ENCODE data around the gene PDPK1.
A peak's percentile ranks its signal among the peaks of the same experiment; 100 is the strongest.
"Not testable (repeated sequence)": the region's sequence is repeated elsewhere in the genome, so short reads cannot be mapped to it uniquely, and the experiment has no call there.

Gene PDPK1

GRCh38 chr16:2540912-2541311 is 3.1 kb downstream of the PDPK1 start:
- not testable (repeated sequence) for DNase-seq (ENCODE audit: low spot score)

GRCh38 chr16:2541409-2541808 is 3.6 kb downstream of the PDPK1 start:
- DNase-seq (ENCODE audit: low spot score), result not testable (repeated sequence)

GRCh38 chr16:2543771-2544170 is 6.0 kb downstream of the PDPK1 start:
- DNase-seq (ENCODE audit: low spot score), result not testable (repeated sequence)

DNA sequence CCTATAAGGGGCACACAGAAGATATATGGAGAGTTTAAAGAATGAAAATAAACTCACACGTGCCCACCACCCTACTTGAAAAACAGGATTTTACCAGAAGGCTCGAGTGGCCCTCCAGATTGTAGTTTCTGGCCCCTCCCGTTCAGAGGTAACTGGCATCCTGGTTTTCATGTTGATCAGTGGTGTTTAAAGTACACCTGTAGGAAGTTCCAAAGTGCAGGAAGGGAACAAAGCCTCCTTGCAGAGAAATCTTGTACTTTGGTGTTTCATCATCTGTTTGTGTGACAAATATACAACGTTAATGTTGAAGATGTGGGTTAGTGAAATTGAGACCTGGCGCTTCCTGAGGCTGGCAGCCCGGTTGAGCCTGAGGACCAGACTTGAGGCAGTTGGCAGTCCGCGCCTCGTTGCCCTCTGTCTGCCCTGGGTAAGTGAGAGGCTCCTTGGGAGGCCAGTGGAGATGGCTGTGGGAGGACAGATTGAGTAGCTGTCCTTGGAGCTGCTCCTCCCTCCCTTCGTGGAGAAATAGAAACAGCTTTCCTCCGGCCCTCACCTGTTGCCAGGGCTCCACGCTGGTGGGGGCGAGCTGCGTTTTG is 12.6 kb downstream of the PDPK1 start:
- not testable (repeated sequence) for DNase-seq (ENCODE audit: low spot score)

DNA sequence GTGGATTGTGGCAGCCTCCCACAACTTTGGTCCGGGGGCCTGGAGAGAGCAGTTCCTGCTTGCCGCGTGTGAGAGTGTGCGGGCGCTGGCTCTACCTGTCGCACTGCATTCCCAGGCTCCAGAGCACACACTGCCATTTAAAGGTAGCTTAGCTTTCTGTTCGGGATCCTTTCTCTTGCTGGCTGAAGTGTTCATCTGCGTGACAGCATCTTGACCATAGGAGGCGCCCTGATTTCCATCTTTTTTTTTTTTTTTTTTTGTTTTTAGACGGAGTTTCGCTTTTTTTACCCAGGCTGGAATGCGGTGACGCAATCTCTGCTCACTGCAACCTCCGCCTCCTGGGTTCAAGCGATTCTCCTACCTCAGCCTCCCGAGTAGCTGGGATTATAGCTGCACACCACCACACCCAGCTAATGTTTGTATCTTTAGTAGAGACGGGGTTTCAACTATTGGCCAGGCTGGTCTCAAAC is 13.6 kb downstream of the PDPK1 start:
- not testable (repeated sequence) for DNase-seq (ENCODE audit: low spot score)

- not testable (repeated sequence) for DNase-seq (ENCODE audit: low spot score)
Observed at GRCh38 chr16:2554709-2555425, 17.0 kb downstream of the PDPK1 start.

- not testable (repeated sequence) for DNase-seq (ENCODE audit: low spot score)
Observed at GRCh38 chr16:2557150-2557549, 19.3 kb downstream of the PDPK1 start.

DNA sequence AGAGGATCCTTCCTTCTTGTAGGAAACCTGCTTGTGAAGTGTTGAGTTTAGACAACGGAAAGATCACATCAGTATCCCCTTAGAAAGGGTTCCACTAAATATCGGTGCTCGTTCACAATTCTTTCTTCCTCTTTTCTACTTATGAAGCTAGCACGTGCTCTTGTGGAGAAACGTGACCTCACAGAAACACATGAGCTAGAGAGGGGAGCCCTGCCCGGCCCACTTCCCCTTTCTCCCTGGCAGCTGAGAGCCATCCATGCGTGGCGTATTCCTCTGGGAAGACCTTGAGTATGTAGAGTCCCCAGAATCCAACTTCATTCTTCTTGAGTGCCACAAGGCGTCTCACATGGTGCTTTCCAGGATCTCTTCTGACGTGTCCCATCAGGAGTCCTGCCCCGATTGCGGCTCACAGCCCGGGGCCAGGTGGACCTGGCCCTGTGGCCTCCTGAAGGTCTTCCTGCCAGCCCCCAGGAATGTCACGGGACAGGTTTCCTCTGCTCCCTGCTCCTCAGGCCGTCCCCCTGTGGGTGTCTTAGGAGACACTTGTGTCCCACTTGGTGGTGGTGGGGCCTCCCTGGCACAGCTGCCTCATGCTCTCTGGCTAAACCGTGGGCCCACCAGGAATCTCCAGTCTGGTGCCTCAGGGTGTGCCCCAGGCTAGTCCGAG is 22.4 kb downstream of the PDPK1 start:
- not testable (repeated sequence) for DNase-seq (ENCODE audit: low spot score)

- not testable (repeated sequence) for DNase-seq (ENCODE audit: low spot score)
Observed at GRCh38 chr16:2560798-2561133, 22.9 kb downstream of the PDPK1 start.

DNA sequence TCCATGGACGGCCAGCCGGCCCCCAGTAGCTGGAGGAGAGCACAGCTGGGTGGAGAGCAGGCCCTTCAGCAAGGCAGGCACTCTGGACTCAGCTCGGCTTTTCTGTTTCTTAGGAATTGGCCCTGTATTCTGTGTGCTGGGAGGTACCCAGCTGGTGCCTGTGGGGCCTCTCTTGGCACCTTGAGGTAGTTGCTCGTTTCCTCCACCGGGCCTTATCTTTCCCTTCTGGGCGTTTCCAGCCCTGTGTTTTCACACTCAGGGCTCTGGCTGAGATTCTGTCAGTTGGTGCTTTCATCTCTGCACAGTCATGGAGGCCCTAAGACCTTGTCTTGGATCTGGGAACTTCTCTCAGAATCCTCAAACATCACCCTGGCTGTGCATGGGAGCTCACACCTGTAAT is 29.7 kb downstream of the PDPK1 start:
- DNase-seq (ENCODE audit: low spot score), result not testable (repeated sequence)

- not testable (repeated sequence) for DNase-seq (ENCODE audit: low spot score)
Observed at GRCh38 chr16:2568573-2568972, 30.8 kb downstream of the PDPK1 start.

DNA sequence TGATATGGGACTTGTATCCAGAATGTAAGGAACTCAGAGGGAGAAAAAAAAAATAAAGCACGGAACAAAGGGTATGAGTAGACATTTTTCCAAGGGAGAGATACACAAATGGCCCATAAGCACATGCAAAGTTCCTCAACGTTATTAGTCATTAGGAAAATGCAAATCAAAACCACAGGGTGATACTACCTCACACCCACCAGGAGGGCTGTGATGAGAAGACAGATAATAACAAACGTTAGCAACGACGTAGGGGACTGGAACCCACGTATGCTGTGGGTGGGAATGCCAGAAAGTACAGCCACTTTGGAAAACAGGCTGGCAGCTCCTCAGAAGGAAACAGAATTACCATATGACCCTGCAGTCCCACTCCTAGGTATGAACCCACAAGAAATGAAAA is 34.9 kb downstream of the PDPK1 start:
- DNase-seq (ENCODE audit: low spot score), result not testable (repeated sequence)

DNA sequence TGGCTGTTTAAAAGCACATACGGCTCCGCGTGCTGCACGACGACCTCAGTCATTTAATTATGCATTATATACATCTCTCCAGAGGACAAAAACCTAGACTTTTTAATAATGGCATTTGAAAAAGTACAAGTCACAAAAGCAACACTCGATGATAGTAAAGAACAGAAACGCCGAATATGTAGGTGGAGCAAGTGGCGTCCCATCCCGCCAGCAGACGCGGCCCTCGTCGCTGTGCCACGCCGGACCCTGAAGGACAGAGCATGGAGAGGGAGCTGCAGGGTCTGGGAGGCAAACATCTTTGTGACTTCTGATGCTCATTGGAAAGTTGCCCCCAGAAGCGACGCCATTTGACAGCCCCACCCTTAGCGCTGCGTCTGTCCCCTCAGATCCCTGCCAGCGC is 38.0 kb downstream of the PDPK1 start:
- DNase-seq (ENCODE audit: low spot score), result not testable (repeated sequence)

DNA sequence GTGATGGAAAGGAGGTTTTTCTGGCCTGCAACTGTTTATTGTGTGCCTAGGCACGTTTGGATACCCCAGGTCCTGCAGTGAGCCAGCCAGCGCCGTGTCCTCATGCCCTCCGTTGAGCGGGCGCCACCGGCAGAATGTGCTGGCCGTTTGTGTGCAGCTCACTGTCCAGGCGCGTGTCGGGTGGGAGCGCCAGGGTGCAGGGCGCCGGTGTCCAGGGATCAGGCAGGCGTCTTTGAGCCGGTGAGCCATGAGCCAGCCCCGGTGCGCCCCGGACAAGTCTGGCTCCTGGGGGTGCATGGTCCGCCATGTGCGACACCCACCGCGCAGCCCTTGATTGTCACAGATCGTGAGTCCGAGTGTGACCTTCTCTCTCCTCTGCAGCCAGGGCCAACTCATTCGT is 39.2 kb downstream of the PDPK1 start:
- DNase-seq (ENCODE audit: low spot score), result not testable (repeated sequence)

DNA sequence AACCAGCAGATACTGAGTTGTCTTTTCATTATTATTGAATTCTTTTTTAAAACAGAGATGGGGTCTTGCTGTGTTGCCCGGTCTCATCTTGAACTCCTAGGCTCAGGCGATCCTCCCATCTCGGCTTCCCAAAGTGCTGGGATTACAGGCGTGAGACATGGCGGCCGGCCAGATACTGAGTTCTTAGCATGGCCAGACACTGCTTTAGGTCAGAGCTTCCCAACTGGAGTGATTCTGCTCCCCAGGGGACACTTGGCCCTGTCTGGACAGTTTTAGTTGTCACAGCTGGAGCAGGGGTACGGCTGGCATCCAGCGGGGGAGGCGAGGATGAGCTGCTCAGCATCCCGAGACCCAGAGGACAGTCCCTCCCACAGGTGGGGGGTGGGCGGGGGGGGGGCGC is 41.1 kb downstream of the PDPK1 start:
- DNase-seq (ENCODE audit: low spot score), result not testable (repeated sequence)

GRCh38 chr16:2580143-2580542 is 42.3 kb downstream of the PDPK1 start:
- DNase-seq (ENCODE audit: low spot score), result not testable (repeated sequence)

- DNase-seq (ENCODE audit: low spot score), result not testable (repeated sequence)
Observed at GRCh38 chr16:2580818-2581217, 43.0 kb downstream of the PDPK1 start.

DNA sequence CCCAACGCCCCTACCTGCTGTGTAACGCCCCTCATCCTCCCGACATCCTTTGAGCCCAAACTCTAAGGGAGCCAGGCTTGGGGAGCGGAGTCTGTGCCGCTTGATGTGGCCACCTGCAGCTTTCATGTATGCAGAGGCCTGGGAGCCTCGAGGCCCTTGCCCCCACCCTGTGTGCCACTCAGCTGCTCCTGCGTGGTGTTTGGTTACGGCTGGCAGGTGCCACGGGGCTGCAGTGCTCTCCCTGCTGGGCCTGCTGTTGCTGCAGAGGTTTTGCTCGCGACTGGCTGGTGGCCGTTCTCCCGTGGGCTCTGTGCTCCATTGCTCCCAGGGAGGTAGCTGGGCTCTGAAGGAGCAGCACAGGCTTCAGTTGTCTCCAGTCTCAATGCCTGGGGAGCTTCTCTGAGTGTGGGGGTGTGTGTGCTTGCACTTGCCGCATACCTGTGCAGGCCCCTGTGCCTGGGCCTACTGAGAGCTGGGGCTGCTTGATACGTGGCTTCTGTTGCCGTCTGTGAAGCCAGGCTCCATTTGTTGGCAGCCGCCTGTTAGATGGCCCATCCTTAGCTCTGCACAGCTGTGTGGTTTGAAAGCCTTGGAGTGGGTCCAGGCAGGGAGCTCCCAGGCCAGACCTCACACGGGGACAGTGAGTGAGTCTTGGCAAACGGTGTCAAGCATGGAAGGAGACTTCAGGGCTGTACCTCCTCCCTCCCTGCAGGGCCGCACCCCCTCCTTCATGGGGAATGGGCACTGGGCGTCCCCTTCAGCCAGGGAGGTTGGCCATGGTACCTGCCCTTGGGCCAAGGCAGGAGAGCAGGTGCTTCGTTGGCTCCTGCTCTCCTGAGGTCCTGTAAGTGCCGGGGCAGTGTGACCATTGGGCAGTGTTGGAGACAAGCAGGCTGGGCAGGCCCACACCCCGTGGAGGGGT is 47.2 kb downstream of the PDPK1 start:
- peak; percentile 73 for DNase-seq (ENCODE audit: low spot score)

DNA sequence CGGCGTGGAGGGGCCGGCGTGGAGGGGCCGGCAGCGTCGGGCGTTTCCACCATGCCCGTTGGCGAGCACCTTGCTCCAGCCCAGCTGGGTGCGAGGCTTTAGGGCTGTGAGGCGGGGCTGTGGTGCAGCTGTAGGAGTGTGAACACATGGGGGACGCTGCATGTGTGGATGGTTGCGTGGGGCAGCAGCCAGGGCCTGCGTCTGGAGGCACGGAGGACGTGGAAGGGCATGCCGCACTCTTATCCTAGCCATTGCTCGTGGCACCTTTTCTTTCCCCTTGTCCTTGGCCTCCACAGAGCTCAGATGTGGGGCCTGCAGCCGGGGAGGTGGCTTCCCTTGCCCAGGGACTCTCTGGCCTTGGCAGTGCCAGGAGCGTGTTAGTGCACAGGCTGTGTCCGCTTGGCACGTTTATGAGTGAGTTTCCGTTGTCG is 47.8 kb downstream of the PDPK1 start:
- peak; percentile 47 for DNase-seq (ENCODE audit: low spot score)

GRCh38 chr16:2586241-2586640 is 48.4 kb downstream of the PDPK1 start:
- DNase-seq (ENCODE audit: low spot score), result no peak

GRCh38 chr16:2586901-2587480 is 49.2 kb downstream of the PDPK1 start:
- DNase-seq (ENCODE audit: low spot score), result no peak
